Inferior parietal cortex (tissue), 1 donor: ENCODE data around the gene RASGEF1C.

Source experiments
- DNase-seq: peaks from one replicate; pipeline ENCODE4 v3.0.0-alpha.2; 2016; ENCODE audit errors: extremely low spot score

RASGEF1C gene

DNA sequence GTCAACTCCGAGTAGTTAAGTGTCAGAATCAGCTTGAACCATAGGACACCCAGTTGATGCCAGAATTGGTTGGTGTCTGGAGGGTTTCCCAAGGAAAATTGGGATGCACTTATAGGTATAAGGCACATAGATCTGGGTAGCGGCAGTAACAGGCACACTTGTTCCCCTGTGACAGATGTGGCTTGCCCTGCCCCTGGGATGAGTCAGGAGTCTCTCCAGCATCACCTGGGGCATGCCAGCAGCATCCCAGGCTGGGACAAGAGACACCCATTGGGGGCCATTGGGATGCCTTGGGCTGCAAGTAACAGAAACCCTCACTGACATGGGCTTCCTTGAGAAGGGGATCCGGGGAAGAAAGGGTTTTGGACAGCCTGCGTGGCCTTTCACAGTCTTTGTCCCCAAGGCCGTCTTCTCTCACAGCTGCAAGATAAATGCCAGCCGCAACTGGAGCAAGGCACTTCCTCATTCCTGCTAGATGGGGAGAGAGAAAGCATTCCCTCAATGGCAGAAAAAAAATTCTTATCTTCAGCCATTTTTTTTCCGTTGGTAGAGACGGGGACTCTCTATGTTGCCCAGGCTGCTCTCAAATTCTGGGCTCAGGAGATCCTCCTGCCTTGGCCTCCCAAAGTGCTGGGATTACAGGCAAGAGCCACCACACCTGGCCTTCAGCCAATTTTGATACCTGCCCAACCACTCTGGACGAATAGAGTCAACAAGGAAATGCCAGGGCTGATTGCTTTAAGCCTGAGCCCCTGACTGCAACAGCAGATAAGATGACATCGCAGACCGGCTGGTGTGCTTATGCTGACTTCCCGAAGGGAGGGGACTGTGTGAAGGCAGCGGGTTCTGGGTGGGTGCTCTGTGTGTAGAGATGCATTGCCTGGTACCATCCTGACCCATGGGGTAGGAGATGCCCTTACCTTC lies 124.1 kb downstream of the RASGEF1C start:
- no peak for DNase-seq

GRCh38 chr5:180083529-180084060 lies 125.4 kb downstream of the RASGEF1C start:
- no peak for DNase-seq

DNA sequence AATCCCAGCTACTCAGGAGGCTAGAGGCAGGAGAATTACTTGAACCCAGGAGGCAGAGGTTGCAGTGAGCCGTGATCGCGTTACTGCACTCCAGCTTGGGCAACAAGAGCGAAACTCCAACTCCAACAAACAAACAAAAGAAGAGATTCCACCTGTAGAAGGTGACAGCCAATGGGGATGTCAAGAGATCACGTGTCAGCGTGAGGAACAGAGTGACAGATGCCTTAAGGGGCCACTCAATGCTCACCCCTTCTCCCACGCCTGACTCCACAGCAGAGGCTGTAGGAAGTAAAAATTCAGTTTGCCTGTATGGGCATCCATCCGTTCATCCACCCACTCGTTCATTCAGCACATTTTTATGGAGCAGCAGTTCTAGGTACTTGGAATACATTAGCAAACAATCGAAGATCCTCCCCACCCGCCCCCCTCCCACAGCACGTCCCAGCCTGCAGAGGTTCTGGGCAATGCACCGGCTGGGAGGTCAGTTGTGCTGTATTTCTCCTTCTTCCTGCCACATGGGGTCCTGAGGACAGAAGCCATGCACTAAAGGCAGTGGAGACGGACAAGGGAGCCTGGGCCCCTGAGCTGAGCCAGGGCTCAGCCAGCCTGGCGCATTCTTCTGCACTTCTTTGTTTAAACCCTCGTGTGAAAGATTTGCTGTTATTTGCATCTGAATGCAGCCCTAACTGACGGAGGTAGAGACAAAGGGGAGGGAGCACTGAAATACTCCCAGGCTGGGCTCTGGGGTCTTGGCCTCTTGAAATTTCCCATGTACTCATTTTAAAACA lies 126.2 kb downstream of the RASGEF1C start:
- no peak for DNase-seq

DNA sequence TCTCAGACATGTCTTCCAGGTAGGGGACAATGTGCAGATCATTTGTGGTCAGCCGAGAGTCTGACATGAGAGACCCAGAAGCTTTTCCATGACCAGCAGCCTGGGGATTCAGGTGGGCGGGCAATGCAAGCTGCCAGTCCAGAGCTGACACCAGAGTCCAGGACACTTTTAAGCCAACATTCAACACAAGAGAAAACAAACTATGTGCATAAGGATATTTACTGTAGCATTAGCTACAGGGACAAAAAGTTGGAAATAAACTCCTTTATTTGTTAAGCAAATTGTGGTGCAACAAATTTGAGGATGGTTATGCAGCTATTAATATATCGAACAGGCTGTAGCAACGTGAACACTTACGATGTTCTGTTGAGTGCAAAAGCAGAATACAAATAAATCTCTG lies 127.5 kb downstream of the RASGEF1C start:
- no peak for DNase-seq

DNA sequence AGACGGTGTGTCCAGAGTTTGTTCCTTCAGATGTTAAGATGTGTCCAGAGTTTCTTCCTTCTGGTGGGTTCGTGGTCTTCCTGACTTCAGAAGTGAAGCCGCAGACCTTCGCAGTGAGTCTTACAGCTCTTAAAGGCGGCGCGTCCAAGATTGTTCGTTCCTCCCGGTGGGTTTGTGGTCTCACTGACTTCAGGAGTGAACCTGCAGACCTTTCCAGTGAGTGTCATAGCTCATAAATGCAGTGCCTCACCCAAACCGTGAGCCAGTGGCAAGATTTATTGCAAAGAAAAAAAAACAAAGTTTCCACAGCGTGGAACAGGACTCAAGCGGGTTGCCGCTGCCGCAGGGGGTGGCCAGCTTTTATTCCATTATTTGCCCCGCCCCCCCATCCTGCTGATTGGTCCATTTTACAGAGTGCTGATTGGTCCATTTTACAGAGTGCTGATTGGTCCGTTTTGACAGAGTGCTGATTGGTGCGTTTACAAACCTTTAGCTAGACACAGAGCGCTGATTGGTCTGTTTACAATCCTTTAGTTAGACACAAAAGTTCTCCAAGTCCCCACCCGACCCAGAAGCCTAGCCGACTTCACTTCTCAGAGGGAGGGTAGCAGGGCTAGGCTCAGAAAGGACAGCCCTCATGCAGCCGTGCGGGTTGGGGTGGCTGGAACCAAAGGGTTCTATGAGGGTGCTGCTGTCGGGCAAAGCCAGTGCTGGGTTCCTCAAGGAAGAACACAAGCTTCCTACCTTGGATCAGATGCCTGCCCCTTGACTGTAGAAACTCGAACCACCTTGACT lies 128.3 kb downstream of the RASGEF1C start:
- DNase-seq = no peak

GRCh38 chr5:180079702-180080466 lies 129.1 kb downstream of the RASGEF1C start:
- no peak for DNase-seq

GRCh38 chr5:180078348-180078747 lies 130.7 kb downstream of the RASGEF1C start:
- DNase-seq = no peak

GRCh38 chr5:180077594-180078284 lies 131.3 kb downstream of the RASGEF1C start:
- DNase-seq = no peak

GRCh38 chr5:180075703-180076102 lies 133.3 kb downstream of the RASGEF1C start:
- DNase-seq = no peak

DNA sequence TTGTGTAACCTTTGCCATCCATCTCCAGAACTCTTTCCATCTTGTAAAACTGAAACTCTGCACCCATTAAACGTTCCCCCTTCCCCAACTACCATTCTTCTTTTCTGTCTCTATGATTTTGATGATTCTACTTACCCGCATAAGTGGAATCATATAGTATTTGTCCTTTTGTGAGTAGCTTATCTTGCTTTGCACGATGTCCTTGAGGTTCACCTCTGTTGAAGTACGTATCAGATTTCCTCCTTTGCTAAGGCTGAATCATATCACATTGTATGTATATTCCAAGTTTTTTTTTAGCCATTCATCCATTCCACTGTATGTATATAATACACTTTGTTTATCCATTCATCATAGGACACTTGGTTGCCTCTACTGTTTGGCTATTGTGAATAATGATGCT lies 134.5 kb downstream of the RASGEF1C start:
- no peak for DNase-seq

DNA sequence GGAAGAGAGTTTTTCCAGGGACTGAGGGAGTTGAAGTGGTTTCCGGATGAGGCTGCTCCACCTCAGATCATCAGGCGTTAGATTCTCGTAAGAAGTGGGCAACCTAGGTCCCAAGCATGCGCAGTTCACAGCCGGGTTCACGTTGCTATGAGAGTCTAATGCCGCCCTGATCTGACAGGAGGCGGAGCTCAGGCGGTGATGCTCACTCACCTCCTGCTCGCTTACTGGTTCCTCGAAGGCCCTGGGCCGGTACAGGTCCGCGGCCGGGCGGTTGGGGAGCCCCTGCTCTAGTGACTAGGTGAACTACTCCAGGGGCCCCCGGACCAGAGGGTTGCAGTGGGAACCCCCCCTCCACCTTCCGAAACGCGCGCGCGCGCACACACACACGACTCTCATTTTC lies 136.5 kb downstream of the RASGEF1C start:
- no peak for DNase-seq

GRCh38 chr5:180072256-180072548 lies 136.8 kb downstream of the RASGEF1C start:
- DNase-seq = no peak

DNA sequence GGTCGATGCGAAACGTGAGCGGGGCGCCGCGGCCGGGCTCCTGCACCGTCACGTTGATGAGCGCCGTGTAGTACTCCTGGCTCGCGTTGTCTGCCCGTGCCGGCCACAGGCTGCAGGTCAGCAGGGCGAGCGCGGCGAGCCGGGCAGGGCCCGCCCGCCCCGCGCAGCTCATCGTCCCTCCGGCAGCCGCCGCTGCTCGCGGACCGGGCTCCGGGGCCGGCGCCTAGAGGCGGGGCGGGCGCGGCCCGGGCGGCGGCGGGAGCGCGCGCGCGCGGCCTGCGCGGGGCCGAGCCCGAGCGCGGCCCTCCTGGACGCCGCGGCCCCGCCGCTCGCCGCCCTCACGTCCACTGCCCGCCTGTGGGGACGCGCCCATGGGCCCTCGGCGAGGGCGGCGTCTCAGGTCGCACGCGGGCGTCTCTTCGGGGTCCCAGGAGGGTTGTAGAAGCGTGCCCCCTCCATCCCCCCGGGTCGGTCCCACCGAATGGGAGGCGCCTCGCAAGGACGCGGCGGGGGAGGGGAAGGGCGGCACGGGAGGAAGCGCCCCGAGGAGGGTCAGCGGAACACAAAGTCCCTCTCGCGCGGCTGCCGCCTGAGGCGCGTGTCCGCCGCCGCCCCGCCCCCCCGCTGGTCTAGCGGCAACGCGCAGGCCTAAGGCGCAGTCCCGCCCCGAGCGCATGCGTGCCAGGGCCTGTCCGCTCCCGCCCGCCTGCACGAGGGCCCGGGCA lies 137.3 kb downstream of the RASGEF1C start, which contains the start of gene RNF130:
TSS of gene RNF130 (minus strand) at position 229 of the 725 bp plus-strand sequence. CDS start at position 172, 57 bp downstream.
- peak; percentile 86 for DNase-seq

- DNase-seq = peak; percentile 60
These were observed 138.1 kb downstream of the RASGEF1C start for GRCh38 chr5:180070756-180071530.

DNA sequence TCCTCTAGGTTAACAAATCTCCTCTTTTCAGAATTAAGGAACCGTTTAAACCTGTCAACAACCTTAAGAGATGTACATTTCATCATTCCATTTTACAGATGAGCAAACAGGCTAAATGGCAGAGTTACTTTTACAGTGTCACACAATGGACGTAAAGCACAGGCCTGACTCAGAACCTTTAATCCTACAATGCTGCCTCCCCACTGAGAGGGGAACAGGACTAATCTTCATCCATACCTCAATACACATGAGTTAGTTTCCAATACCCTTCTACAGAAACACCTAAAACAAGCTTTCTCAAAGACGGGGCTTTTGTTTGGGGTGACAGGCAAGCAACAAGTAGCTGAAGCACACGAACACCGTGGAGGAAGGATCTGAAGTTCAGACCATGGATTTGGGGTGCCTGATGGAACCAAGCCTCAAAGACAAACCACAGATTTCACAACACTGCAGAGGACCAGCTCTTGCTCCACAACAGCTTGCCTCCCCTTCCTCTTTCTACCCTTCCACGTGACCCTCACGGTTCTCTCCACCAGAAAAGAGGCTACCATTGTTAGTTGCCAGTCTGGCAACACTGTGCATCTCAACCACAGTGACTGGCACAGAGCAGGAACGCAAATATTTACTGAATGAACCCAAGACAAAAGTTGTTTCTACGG lies 139.3 kb downstream of the RASGEF1C start:
- peak; percentile 88 for DNase-seq

DNA sequence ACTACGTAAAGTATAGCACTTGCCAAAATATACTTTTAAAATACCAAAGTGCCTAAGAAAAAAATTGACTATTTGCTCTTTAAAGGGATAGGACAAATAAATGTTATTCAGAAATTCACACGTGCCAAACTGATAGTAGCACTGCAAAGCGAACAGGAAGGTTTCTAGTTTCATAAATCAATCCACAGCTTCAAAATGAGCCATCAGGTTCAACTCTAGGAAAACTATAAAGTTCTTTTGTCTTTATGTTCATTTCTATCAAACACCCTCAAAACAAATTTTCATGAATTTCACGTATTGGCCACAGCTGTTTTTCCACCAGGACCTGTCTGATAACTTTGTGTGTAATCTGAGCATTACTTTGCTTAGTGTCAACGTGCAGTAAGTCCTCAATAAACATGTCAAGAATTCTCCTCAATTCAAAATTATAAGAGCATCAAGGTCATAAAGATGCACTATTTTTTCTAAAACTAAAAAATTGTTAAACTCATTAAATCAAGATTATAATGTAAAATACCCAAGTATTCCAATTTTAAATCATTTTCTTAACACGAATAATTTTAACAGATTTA lies 140.4 kb downstream of the RASGEF1C start:
- no peak for DNase-seq

DNA sequence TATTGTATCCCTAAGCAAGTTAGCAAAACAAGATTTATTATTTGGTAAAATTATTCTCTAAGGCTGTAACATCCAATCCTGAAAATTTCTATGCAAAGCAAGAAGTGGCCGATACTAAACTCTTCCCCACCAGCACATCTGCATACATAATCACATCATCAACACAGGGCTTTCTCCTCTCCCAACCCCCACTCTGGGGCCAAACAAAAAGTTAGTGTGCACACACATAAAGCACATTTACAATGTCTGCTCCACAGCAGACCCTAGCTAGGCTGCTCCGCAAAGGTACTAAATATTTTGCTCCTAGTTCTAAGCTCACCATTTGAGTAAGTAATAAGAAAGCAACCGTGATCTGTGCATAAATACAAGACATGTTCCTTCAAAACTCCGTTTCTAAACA lies 141.0 kb downstream of the RASGEF1C start:
- peak; percentile 84 for DNase-seq

GRCh38 chr5:180060192-180060591 lies 148.8 kb downstream of the RASGEF1C start:
- DNase-seq = no peak
